MCF 10A (cell line): Measurements from ENCODE around the gene ANO3. TPM values are rescaled to one million over a fixed set of nuclear protein-coding genes. Genes with fewer than 3 reads are reported as not detected.
A peak's percentile ranks its signal among the peaks of the same experiment; 100 is the strongest.

Experiments
- BruUV-seq: library from RNA; stranded (reverse); fragments of 400-500 nt; replicated peaks from 2 replicates; lab custom pipeline; 2021; lab: Mats Ljungman, UMichigan
- CTCF ChIA-PET: fragments of 300-600 bp; sonication (Branson Sonifier 250); formaldehyde crosslinking; extraction: SDS; loops from one replicate; lab custom pipeline; 2021; ENCODE audit warnings: antibody characterized with exemption, inconsistent platforms; lab: Yijun Ruan, JAX
- POLR2A ChIA-PET: fragments of 300-600, 350-650 bp; sonication (Branson Sonifier 250); formaldehyde crosslinking; extraction: SDS; loops from one replicate; lab custom pipeline; 2020; ENCODE audit warnings: antibody characterized with exemption, inconsistent platforms; lab: Yijun Ruan, JAX
- DNase-seq: peaks from one replicate; pipeline ENCODE4 v3.0.0-alpha.2; 2018; ENCODE audit not compliant: unreplicated experiment
- H3K27ac Mint-ChIP-seq: one replicate; pipeline ENCODE4 v1.8.0; 2022; ENCODE audit warnings: mild to moderate bottlenecking, low read depth, mixed read lengths; ENCODE audit not compliant: unreplicated experiment
- H3K27me3 Mint-ChIP-seq: one replicate; pipeline ENCODE4 v1.8.0; 2022; ENCODE audit warnings: mixed read lengths; ENCODE audit not compliant: insufficient read depth, unreplicated experiment
- H3K36me3 Mint-ChIP-seq: one replicate; pipeline ENCODE4 v1.8.0; 2022; ENCODE audit warnings: mild to moderate bottlenecking, moderate library complexity, mixed read lengths; ENCODE audit not compliant: insufficient read depth, unreplicated experiment
- H3K4me1 Mint-ChIP-seq: one replicate; pipeline ENCODE4 v1.8.0; 2022; ENCODE audit warnings: mixed read lengths; ENCODE audit not compliant: insufficient read depth, unreplicated experiment
- H3K4me3 Mint-ChIP-seq: one replicate; pipeline ENCODE4 v1.8.0; 2022; ENCODE audit warnings: mild to moderate bottlenecking, moderate library complexity, mixed read lengths; ENCODE audit not compliant: unreplicated experiment
- H3K9me3 Mint-ChIP-seq: one replicate; pipeline ENCODE4 v1.8.0; 2022; ENCODE audit warnings: mixed read lengths; ENCODE audit not compliant: unreplicated experiment
- CTCF ChIP-seq: fragments of 200-600 bp; IDR thresholded peaks from one replicate; pipeline ENCODE4 v1.8.0; 2022; ENCODE audit warnings: antibody characterized with exemption, mild to moderate bottlenecking; ENCODE audit not compliant: unreplicated experiment
- intact Hi-C: fragments of 100-400 bp; cut with micrococcal nuclease; formaldehyde crosslinking; loops from 2 replicates; pipeline ENCODE4 v1.14.1; 2022
- total RNA-seq: library from RNA; stranded (reverse); gene quantifications from 2 replicates; pipeline ENCODE4 v1.2.3, GENCODE V29; 2022

Gene ANO3
- total RNA-seq, 1 experiment from 2014 or later: not detected

GRCh38 chr11:26580929-26581328 is 249.0 kb downstream of the ANO3 start:
- peaks cover 28% of the 10 kb centered on the region for H3K4me1 Mint-ChIP-seq
- no peak overlapping the region for H3K27ac Mint-ChIP-seq
- CTCF ChIA-PET: no interaction called here
- no peaks in the 10 kb centered on the region for H3K9me3 Mint-ChIP-seq
- no TSS peak for BruUV-seq
- intact Hi-C loops: loop anchor here (5.0 kb wide), 1 partner anchor 41 kb away; no protein-coding TSS in a partner anchor
- TF ChIP-seq CTCF: no peak
- no peaks in the 10 kb centered on the region for H3K36me3 Mint-ChIP-seq
- H3K4me3 Mint-ChIP-seq: no peak overlapping the region
- no peak for DNase-seq
- H3K27me3 Mint-ChIP-seq: no peaks in the 10 kb centered on the region
- POLR2A ChIA-PET: interaction anchor here (0.9 to 1.3 kb wide), 2 partner anchors 41 to 45 kb away, joined by 3 read pairs; no protein-coding TSS in a partner anchor

GRCh38 chr11:26583550-26583949 is 251.6 kb downstream of the ANO3 start:
- TF ChIP-seq CTCF: no peak
- Mint-ChIP-seq H3K27me3 (no peaks in the 10 kb centered on the region), H3K27ac (peak overlapping the region; percentile 87), H3K36me3 (no peaks in the 10 kb centered on the region), H3K4me3 (peak overlapping the region; percentile 35), H3K4me1 (peaks cover 30% of the 10 kb centered on the region), H3K9me3 (no peaks in the 10 kb centered on the region)
- POLR2A ChIA-PET: interaction anchor here (0.6 kb wide), 1 partner anchor 20 kb away, joined by 3 read pairs; no protein-coding TSS in a partner anchor
- no TSS peak for BruUV-seq
- CTCF ChIA-PET: interaction anchor here (0.6 kb wide), 1 partner anchor 119 kb away, joined by 3 read pairs; no protein-coding TSS in a partner anchor
- DNase-seq: peak; percentile 92
- intact Hi-C loops: loop anchor here (5.0 kb wide), 1 partner anchor 39 kb away; no protein-coding TSS in a partner anchor

- CTCF ChIA-PET: interaction anchor here (0.5 to 0.7 kb wide), 2 partner anchors 66 to 1813 kb away, joined by 3 to 4 read pairs; no protein-coding TSS in a partner anchor
- no peak overlapping the region for H3K4me3 Mint-ChIP-seq
- BruUV-seq: no TSS peak
- peaks cover 18% of the 10 kb centered on the region for H3K4me1 Mint-ChIP-seq
- H3K27me3 Mint-ChIP-seq: no peaks in the 10 kb centered on the region
- no peak for TF ChIP-seq CTCF
- no peak overlapping the region for H3K27ac Mint-ChIP-seq
- DNase-seq: no peak
- no peaks in the 10 kb centered on the region for H3K36me3 Mint-ChIP-seq
- POLR2A ChIA-PET: interaction anchor here (0.6 kb wide), 1 partner anchor 66 kb away, joined by 3 read pairs; no protein-coding TSS in a partner anchor
- H3K9me3 Mint-ChIP-seq: no peaks in the 10 kb centered on the region
- intact Hi-C loops: loop anchor here (5.0 kb wide), 1 partner anchor 37 kb away; no protein-coding TSS in a partner anchor
Measured at GRCh38 chr11:26584818-26585217, 252.9 kb downstream of the ANO3 start.

- no peaks in the 10 kb centered on the region for H3K27me3 Mint-ChIP-seq
- H3K4me1 Mint-ChIP-seq: peaks cover 17% of the 10 kb centered on the region
- no peaks in the 10 kb centered on the region for H3K9me3 Mint-ChIP-seq
- H3K36me3 Mint-ChIP-seq: no peaks in the 10 kb centered on the region
- ChIA-PET POLR2A (interaction anchor here (0.6 kb wide), 1 partner anchor 1133 kb away, joined by 3 read pairs; no protein-coding TSS in a partner anchor), CTCF (interaction anchor here (0.6 to 0.7 kb wide), 2 partner anchors 290 to 598 kb away, joined by 3 to 8 read pairs; no protein-coding TSS in a partner anchor)
- intact Hi-C loops: no loop called here
- TF ChIP-seq CTCF: no peak
- H3K4me3 Mint-ChIP-seq: no peak overlapping the region
- no TSS peak for BruUV-seq
- no peak for DNase-seq
- no peak overlapping the region for H3K27ac Mint-ChIP-seq
Measured at GRCh38 chr11:26587073-26587472, 255.1 kb downstream of the ANO3 start.
